ENCODE measurements around the gene PPM1D. TPM values are rescaled to one million over a fixed set of nuclear protein-coding genes. Genes with fewer than 3 reads are reported as not detected.

The PPM1D gene
- total RNA-seq, 1 experiment from 2014 or later = 19.0 TPM

DNA sequence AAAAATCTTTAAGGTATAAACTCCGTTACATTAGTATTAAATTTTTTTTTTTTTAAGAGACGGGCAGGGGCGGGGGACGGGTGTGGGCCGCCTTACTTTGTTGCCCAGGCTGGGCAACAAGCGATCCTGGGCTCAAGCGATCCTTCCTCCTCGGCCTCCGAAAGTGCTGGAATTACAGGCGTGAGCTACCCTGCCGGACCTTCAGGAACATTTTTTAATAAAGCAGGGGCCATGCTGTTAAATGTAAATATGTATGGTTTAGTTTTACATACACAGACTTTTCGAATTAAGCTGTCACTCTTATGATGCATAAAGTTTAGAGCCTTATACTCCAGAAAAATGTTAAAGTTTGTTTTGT, 2.4 kb downstream of the PPM1D start:
- DNase-seq = no peak
- H3K23ac ChIP-seq (ENCODE audit: insufficient read length, low read depth, low read length) = no peak overlapping the region
- peak overlapping the region; percentile 93 to 96 for H3K4me3 Mint-ChIP-seq
- no peaks in the 10 kb centered on the region for H3K4me1 ChIP-seq (ENCODE audit: insufficient read depth, low read length)
- H2BK5ac ChIP-seq (ENCODE audit: insufficient read length, low read length) = no peak overlapping the region
- H2AK5ac ChIP-seq (ENCODE audit: insufficient read length, low read length) = no peak overlapping the region
- no peak overlapping the region for H4K8ac ChIP-seq (replicated peaks; ENCODE audit: insufficient read length, low read depth, low read length)
- no peaks in the 10 kb centered on the region; a peak in 1 of 5 replicates for H3K9me3 Mint-ChIP-seq
- no peaks in the 10 kb centered on the region for H3K27me3 ChIP-seq (ENCODE audit: insufficient read depth, low read length)
- peaks cover 19 to 21% of the 10 kb centered on the region in 2 experiments for H3K4me1 Mint-ChIP-seq
- no peaks in the 10 kb centered on the region for H3K27me3 Mint-ChIP-seq (ENCODE audit: low read depth)
- H4K20me1 ChIP-seq (ENCODE audit: control insufficient read depth, insufficient read depth, insufficient read length) = no peaks in the 10 kb centered on the region
- TF ChIP-seq, protein P1, sequence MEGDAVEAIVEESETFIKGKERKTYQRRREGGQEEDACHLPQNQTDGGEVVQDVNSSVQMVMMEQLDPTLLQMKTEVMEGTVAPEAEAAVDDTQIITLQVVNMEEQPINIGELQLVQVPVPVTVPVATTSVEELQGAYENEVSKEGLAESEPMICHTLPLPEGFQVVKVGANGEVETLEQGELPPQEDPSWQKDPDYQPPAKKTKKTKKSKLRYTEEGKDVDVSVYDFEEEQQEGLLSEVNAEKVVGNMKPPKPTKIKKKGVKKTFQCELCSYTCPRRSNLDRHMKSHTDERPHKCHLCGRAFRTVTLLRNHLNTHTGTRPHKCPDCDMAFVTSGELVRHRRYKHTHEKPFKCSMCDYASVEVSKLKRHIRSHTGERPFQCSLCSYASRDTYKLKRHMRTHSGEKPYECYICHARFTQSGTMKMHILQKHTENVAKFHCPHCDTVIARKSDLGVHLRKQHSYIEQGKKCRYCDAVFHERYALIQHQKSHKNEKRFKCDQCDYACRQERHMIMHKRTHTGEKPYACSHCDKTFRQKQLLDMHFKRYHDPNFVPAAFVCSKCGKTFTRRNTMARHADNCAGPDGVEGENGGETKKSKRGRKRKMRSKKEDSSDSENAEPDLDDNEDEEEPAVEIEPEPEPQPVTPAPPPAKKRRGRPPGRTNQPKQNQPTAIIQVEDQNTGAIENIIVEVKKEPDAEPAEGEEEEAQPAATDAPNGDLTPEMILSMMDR (conservative IDR thresholded peaks at IDR 0.05) = no peak
- H2BK15ac ChIP-seq (ENCODE audit: low read depth, low read length) = no peak overlapping the region
- H3K9me3 ChIP-seq (ENCODE audit: control insufficient read depth, low read depth, low read length) = no peaks in the 10 kb centered on the region
- no CpG with 5 or more reads among the region's 12 CpGs for WGBS (ENCODE audit: extremely low coverage, insufficient read length, low lambda C conversion rate)
- no peaks in the 10 kb centered on the region for H3K36me3 Mint-ChIP-seq (ENCODE audit: insufficient read depth in 1 of 3, low read depth in 3 of 3)
- no peak overlapping the region for H2AFZ ChIP-seq (ENCODE audit: low read length)
- H2BK120ac ChIP-seq (ENCODE audit: low read depth, low read length, poor library complexity, severe bottlenecking) = no peak overlapping the region
- H3K23me2 ChIP-seq (ENCODE audit: insufficient read length, low read depth, low read length, poor library complexity, severe bottlenecking) = peaks cover 9% of the 10 kb centered on the region
- H3K18ac ChIP-seq (ENCODE audit: insufficient read length, low read depth, low read length) = no peak overlapping the region
- H3K79me2 ChIP-seq (ENCODE audit: insufficient read depth, low read length) = peaks cover 24% of the 10 kb centered on the region; the same call in 1 of the 2 replicates
- H4K91ac ChIP-seq (ENCODE audit: insufficient read length, low read depth, low read length) = no peak overlapping the region
- H3K14ac ChIP-seq (ENCODE audit: insufficient read depth, low read length) = no peak overlapping the region
- peaks cover 5% of the 10 kb centered on the region for H3K79me1 ChIP-seq (ENCODE audit: insufficient read depth, low read depth, low read length, poor library complexity, severe bottlenecking)
- no peak overlapping the region for H2BK12ac ChIP-seq (ENCODE audit: insufficient read length, low read depth, low read length)
- H3K27ac Mint-ChIP-seq = peak overlapping the region in 1 of 3 experiments; percentile 66; a peak in 1 of 7 replicates
- peak overlapping the region; percentile 88 for H3K4me2 ChIP-seq (ENCODE audit: insufficient read depth, insufficient read length, low read length)
- no peak overlapping the region for H3K27ac ChIP-seq (ENCODE audit: insufficient read length, low read depth, low read length)
- H2BK20ac ChIP-seq (ENCODE audit: low read depth, low read length, poor library complexity, severe bottlenecking) = no peak overlapping the region
- H3K4ac ChIP-seq (ENCODE audit: low read depth, low read length) = no peak overlapping the region
- H3K9ac ChIP-seq (ENCODE audit: extremely low read depth, insufficient read length, low read length) = no peak overlapping the region
- H4K5ac ChIP-seq (ENCODE audit: insufficient read length, low read depth, low read length) = no peak overlapping the region
- no peak overlapping the region for H3K56ac ChIP-seq (ENCODE audit: insufficient read length, low read depth, low read length)
- no peak overlapping the region for H3T11ph ChIP-seq (ENCODE audit: low read length)
